HG02973 (cell line): ENCODE measurements around the gene ABHD17A.

Experiments
- ATAC-seq: cut with Tn5 transposase; IDR thresholded peaks from one replicate; pipeline ENCODE4 v1.9.1; 2021; ENCODE audit warnings: moderate library complexity; ENCODE audit not compliant: unreplicated experiment

ABHD17A gene

GRCh38 chr19:1841209-1841924, 43.9 kb downstream of the ABHD17A start:
- no peak for ATAC-seq

GRCh38 chr19:1840541-1841115, 44.7 kb downstream of the ABHD17A start:
- ATAC-seq: no peak

- no peak for ATAC-seq
These were observed 45.4 kb downstream of the ABHD17A start for GRCh38 chr19:1839658-1840540.

GRCh38 chr19:1837625-1838105, 47.6 kb downstream of the ABHD17A start:
- no peak for ATAC-seq

- no peak for ATAC-seq
These were observed 48.1 kb downstream of the ABHD17A start for GRCh38 chr19:1837222-1837565.

- ATAC-seq: no peak
These were observed 48.7 kb downstream of the ABHD17A start for GRCh38 chr19:1836458-1837221.

- no peak for ATAC-seq
These were observed 51.8 kb downstream of the ABHD17A start for GRCh38 chr19:1833540-1833939.

- ATAC-seq: no peak
These were observed 53.1 kb downstream of the ABHD17A start for GRCh38 chr19:1832046-1832663.

GRCh38 chr19:1830978-1831377, 54.3 kb downstream of the ABHD17A start:
- ATAC-seq: no peak

- ATAC-seq: no peak
These were observed 54.7 kb downstream of the ABHD17A start for GRCh38 chr19:1830568-1830967.

GRCh38 chr19:1829958-1830357, 55.3 kb downstream of the ABHD17A start:
- no peak for ATAC-seq

- no peak for ATAC-seq
These were observed 56.7 kb downstream of the ABHD17A start for GRCh38 chr19:1828279-1829238.

- ATAC-seq: no peak
These were observed 57.6 kb downstream of the ABHD17A start for GRCh38 chr19:1827566-1828278.
